ENCODE data around the gene TNFRSF18.

DNA sequence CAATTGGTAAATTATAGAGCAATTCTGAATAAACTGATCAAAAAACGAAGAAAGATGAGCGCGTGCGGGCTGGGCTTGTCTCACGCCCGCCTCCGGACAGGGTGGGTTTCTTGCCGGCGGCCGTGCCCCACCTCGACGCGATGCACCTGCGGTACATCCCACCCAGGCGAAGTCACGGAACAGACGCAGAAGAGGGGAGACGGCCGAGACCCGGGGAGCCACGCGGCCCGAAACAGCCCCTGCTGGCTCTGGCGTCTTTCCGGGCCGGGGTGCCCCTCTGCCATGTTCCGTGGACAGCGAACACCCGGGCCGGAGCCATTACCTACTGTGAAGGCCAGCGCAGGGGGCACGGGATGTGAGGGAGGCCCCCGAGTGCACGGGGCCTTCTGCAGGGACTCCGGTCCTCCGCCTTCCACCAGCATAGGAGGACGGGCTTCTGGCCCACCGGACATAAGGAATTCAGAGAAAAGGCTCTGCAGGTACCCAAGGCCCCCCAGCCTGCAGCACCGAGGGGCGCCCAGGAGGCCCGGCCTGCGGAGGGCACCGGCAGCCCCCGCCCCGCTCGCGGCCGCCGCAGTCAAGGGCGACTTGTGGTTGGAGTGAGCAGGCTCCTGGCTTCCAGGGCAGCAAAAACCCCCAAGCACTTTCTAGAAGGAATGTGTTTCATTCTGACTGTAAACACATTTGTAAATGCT is 47.7 kb upstream of the TNFRSF18 start:
- TF ChIP-seq, protein P1, sequence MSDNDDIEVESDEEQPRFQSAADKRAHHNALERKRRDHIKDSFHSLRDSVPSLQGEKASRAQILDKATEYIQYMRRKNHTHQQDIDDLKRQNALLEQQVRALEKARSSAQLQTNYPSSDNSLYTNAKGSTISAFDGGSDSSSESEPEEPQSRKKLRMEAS (CRISPR knock-in tag; IDR thresholded peaks at IDR 0.05): no peak
- TF ChIP-seq, protein P2, sequence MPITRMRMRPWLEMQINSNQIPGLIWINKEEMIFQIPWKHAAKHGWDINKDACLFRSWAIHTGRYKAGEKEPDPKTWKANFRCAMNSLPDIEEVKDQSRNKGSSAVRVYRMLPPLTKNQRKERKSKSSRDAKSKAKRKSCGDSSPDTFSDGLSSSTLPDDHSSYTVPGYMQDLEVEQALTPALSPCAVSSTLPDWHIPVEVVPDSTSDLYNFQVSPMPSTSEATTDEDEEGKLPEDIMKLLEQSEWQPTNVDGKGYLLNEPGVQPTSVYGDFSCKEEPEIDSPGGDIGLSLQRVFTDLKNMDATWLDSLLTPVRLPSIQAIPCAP (CRISPR knock-in tag; IDR thresholded peaks at IDR 0.05): no peak
- no peak for TF ChIP-seq ZNF121 (CRISPR knock-in tag; IDR thresholded peaks at IDR 0.05)
- TF ChIP-seq, protein P3, sequence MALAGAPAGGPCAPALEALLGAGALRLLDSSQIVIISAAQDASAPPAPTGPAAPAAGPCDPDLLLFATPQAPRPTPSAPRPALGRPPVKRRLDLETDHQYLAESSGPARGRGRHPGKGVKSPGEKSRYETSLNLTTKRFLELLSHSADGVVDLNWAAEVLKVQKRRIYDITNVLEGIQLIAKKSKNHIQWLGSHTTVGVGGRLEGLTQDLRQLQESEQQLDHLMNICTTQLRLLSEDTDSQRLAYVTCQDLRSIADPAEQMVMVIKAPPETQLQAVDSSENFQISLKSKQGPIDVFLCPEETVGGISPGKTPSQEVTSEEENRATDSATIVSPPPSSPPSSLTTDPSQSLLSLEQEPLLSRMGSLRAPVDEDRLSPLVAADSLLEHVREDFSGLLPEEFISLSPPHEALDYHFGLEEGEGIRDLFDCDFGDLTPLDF (CRISPR knock-in tag; IDR thresholded peaks at IDR 0.05): no peak
- TF ChIP-seq, protein P4, sequence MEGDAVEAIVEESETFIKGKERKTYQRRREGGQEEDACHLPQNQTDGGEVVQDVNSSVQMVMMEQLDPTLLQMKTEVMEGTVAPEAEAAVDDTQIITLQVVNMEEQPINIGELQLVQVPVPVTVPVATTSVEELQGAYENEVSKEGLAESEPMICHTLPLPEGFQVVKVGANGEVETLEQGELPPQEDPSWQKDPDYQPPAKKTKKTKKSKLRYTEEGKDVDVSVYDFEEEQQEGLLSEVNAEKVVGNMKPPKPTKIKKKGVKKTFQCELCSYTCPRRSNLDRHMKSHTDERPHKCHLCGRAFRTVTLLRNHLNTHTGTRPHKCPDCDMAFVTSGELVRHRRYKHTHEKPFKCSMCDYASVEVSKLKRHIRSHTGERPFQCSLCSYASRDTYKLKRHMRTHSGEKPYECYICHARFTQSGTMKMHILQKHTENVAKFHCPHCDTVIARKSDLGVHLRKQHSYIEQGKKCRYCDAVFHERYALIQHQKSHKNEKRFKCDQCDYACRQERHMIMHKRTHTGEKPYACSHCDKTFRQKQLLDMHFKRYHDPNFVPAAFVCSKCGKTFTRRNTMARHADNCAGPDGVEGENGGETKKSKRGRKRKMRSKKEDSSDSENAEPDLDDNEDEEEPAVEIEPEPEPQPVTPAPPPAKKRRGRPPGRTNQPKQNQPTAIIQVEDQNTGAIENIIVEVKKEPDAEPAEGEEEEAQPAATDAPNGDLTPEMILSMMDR (IDR thresholded peaks at IDR 0.05): no peak
